Stimulated activated naive CD4-positive, alpha-beta T cell (primary cell): ENCODE data around the gene SAMD4B.
A peak's percentile ranks its signal among the peaks of the same experiment; 100 is the strongest.

Experiments
- DNase-seq, 6 experiments: peaks; one replicate each; lab custom pipeline; 2025; lab: John Stamatoyannopoulos, UW

SAMD4B gene

DNA sequence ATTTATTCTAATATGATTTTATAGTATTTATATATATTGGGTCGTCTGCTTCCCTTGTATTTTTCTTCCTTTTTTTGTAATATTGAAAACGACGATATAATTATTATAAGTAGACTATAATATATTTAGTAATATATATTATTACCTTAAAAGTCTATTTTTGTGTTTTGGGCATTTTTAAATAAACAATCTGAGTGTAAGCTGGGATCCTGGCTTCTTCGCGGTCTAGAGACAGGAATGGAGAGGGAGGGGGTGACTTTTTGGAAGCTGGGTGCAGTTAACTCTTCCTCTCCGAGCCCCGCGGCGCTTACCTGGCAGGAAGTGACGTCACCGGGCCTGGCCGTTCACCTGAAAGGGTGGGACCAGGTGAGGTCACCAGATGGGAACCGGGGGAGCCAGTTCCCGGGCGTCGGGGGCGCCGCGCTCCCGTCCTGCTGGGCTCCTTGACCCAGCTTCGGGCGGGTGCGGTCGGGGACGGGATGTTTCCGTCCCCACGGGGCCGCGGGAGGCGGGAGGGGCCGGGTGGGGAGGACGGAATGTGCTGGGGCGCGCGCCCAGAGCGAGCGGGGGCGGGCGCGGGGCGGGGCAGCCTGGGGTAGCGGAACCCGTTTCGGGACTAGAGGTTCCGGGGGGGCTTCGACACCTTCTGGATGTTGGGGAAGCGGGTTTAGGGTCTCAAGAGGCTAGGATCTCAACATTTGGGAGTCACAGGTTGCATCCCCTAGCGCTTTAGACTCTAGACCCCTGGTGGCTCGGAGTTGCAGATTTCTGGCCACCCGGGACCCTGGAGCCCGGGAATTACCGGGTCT is 67.2 kb downstream of the SAMD4B start:
- peak; percentile 76 to 89 (median 82) for DNase-seq

GRCh38 chr19:39410017-39410830 is 68.0 kb downstream of the SAMD4B start:
- peak; percentile 62 to 84 (median 72) for DNase-seq

GRCh38 chr19:39410831-39411080 is 68.5 kb downstream of the SAMD4B start:
- no peak for DNase-seq

GRCh38 chr19:39411081-39411831 is 69.0 kb downstream of the SAMD4B start:
- peak in 2 of 6 experiments; percentile 21 to 34 for DNase-seq

DNA sequence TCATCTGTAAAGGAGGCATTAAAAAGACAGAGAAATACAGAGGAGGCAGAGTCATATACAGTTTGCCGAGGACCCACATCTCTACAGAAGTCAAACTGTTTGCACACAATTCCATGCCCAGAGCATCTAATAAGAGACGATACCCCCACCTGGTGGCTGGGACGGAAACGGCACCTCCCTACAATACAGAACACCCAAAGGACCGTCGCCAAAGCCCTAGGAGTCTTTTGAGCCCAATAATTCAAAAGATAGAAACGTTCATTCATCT is 69.5 kb downstream of the SAMD4B start:
- DNase-seq = peak; percentile 89 to 99 (median 92)

GRCh38 chr19:39412100-39412866 is 70.1 kb downstream of the SAMD4B start, which contains the start of gene PLEKHG2:
Gene PLEKHG2, plus strand, starts transcription at chr19:39412669. Its CDS starts 1,418 bp downstream, at chr19:39414087.
- DNase-seq = peak; percentile 97 to 100 (median 98)

- DNase-seq = peak in 2 of 6 experiments; percentile 33 to 41
Observed at GRCh38 chr19:39412867-39413271, 70.6 kb downstream of the SAMD4B start.

DNA sequence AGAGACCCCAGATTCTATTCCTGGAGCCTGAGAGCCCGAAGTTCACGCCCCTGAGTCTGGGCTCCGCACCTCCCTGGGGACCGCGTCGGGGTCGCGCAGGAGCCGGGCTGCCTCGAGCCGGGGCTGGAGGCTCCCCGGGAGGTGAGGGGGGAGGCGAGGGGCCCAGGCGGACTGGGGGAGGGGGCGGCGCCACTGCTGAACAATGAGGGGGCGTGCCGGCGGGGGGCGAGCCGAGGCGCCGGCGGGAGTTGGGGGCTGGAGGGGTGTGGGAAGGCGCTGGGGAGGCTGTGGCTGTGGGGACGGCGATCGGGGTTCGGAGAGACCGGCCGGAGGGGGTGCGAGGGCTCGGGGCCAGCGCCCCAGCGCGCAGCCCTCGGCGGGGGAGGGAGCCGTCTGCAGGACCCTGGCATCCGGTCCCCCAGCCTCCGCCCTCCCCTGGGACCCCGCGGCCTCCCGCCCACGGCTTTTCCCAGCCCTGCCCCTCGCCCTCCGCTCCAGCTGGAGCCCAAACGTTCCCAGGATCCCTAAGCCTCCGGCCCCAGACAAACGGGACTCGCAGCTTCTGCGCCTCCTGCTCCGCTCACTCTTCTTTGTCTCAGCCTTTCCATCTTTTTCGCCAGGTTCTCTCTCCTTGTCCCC is 71.2 kb downstream of the SAMD4B start:
- peak in 3 of 6 experiments; percentile 34 to 41 (median 41) for DNase-seq

GRCh38 chr19:39413911-39414608 is 71.8 kb downstream of the SAMD4B start:
- DNase-seq = peak in 3 of 6 experiments; percentile 11 to 25 (median 19)

DNA sequence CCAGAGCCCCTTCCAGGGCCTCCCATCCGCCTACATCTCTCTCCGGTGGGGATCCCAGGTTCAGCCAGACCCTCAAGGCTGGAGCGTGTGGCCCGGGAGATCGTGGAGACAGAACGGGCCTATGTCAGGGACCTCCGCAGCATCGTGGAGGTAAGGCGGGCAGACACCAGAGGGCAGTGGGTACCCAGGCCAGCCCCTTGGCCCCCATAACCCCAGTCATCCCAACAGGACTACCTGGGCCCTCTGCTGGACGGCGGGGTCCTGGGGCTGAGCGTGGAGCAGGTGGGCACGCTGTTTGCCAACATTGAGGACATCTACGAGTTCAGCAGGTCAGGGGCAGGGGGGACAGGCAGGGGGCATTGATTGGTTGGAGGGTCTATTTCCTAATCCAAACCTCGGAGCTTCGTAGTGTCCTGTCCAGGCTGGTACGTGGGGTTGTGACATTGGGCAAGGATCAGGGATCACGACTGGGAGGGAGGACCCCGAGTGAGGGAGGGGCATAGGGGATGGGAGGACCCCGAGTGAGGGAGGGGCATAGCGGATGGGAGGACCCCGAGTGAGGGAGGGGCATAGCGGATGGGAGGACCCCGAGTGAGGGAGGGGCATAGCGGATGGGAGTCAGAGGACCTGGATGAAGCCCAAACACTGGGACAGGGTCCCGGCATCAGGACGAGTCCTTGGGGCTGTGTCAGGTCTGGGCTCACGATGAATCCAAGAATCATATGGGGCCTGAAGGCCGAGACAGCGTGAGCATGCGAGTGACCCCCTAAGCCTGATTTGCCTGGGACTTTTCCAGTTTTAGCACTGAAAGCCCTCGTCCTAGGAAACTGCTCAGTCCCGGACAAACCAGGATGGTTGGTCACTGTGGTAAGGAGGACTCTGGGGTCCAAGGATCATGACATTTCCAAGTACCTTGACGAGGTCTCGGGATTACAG is 73.2 kb downstream of the SAMD4B start:
- DNase-seq = no peak

DNA sequence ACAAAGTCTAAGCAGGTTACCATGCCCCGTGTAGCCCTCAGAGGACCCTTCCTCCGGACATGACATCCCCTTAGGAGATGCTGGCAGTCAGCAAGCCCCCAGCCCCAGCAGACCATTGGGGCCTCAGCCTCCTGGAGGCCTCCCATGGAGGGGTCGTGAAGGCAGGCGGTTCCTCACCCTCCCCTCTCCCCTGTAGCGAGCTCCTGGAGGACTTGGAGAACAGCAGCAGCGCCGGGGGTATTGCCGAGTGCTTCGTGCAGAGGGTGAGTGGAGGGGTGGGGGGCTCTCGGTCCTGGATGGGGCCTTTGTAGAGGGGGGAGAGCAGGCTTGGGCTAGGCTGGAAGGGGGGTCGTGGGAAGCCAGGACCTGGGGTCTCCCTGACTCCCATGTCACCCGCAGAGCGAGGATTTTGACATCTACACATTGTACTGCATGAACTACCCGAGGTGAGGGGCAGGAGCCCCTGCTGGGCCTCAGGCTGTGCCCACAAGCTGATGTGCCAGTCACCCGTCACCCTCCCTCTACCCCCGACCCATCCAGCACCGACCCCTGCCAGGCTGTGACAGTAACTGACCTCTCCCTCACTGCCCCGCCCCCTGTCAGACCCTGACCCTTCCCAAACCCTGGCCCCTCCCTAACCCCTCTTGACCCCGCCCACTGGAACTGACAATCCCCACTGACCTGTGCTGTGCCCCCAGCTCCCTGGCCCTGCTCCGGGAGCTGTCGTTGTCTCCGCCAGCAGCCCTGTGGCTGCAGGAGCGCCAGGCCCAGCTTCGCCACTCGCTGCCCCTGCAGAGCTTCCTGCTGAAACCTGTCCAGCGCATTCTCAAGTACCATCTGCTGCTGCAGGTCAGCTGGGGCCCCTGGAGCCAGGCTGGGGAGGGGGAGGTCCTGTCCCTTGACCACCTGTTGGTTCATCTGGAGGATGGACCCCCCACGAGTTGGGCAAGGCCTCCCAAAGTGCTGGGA is 74.2 kb downstream of the SAMD4B start:
- DNase-seq = peak in 1 of 6 experiments; percentile 11

GRCh38 chr19:39417463-39418181 is 75.4 kb downstream of the SAMD4B start:
- DNase-seq = no peak

GRCh38 chr19:39419003-39419402 is 76.8 kb downstream of the SAMD4B start:
- no peak for DNase-seq

- no peak for DNase-seq
Observed at GRCh38 chr19:39420769-39421168, 78.5 kb downstream of the SAMD4B start.

DNA sequence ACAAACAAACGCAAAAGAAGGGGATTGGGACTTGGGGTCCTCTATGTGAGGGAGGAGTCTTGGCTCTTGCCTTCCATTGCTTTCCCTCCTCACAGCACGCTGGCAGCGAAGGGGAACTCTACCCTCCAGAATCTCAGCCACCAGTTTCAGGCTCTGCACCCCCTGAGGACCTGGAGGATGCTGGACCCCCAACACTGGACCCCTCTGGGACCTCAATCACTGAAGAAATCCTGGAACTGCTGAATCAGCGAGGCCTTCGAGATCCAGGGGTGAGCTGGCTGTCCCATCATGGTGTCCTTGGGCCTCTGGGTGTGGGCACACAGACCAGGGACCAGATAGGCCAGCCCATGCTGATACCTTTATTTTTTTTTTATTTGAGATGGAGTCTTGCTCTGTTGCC is 79.8 kb downstream of the SAMD4B start:
- no peak for DNase-seq

GRCh38 chr19:39423258-39424086 is 81.3 kb downstream of the SAMD4B start:
- DNase-seq = no peak

- no peak for DNase-seq
Observed at GRCh38 chr19:39424934-39425333, 82.7 kb downstream of the SAMD4B start.
